Astrocyte (in vitro differentiated cells and primary cell): Measurements from ENCODE around the gene CARD11.

ENCODE experiments used
- CTCF ChIP-seq: IDR thresholded peaks from 2 replicates; pipeline ENCODE4 v1.5.1; 2011; ENCODE audit warnings: low read depth, mild to moderate bottlenecking, inconsistent platforms, low read length, moderate library complexity; ENCODE audit not compliant: insufficient read depth
- EZH2 ChIP-seq: IDR thresholded peaks from 2 replicates; pipeline ENCODE4 v1.6.1; 2012; ENCODE audit warnings: mild to moderate bottlenecking, low read length, inconsistent platforms; ENCODE audit not compliant: insufficient read depth

GRCh38 chr7:2856388-2857169 lies 187.1 kb downstream of the CARD11 start:
- TF ChIP-seq CTCF (no peak), EZH2 (no peak)
